PFSK-1 (cell line): ENCODE measurements around the gene MBTD1. TPM values are rescaled to one million over a fixed set of nuclear protein-coding genes. Genes with fewer than 3 reads are reported as not detected.
A peak's percentile ranks its signal among the peaks of the same experiment; 100 is the strongest.

Experiments used
- FOXP2 ChIP-seq: optimal IDR thresholded peaks from 2 replicates; pipeline ENCODE3; 2011; ENCODE audit warnings: borderline replicate concordance, control low read depth, inconsistent platforms; ENCODE audit not compliant: insufficient read depth; ENCODE audit errors: extremely low read length, extremely low read depth
- POLR2AphosphoS5 ChIP-seq: IDR thresholded peaks from 2 replicates; pipeline ENCODE4 v1.6.1; 2012; ENCODE audit warnings: low read depth, mild to moderate bottlenecking, control low read depth, low read length, moderate library complexity
- SIN3A ChIP-seq: IDR thresholded peaks from 2 replicates; pipeline ENCODE4 v1.6.1; 2012; ENCODE audit warnings: mild to moderate bottlenecking, low read length, moderate library complexity, borderline replicate concordance; ENCODE audit not compliant: insufficient read depth
- TAF1 ChIP-seq: IDR thresholded peaks from 2 replicates; pipeline ENCODE4 v1.6.1; 2012; ENCODE audit warnings: low read length, control low read depth, borderline replicate concordance; ENCODE audit not compliant: insufficient read depth
- polyA plus RNA-seq: library from polyadenylated mRNA; unstranded; fragments of >200 nt; gene quantifications from one replicate; pipeline ENCODE4 v1.2.1, GENCODE V29; 2012; ENCODE audit warnings: low read depth, missing spikeins; ENCODE audit not compliant: insufficient read length
- TF ChIP-seq, protein P1 (sequence below), 2 experiments: IDR thresholded peaks; 2 replicates each; pipeline versions ENCODE4 v1.6.1 to v1.8.0; 2011 to 2012; ENCODE audit warnings: low read depth in 2 of 2, low read length in 2 of 2, control low read depth in 1 of 2, inconsistent platforms in 1 of 2, mild to moderate bottlenecking in 1 of 2, moderate library complexity in 1 of 2; ENCODE audit not compliant: insufficient read depth in 1 of 2

The MBTD1 gene
- polyA plus RNA-seq: 2.1 TPM

GRCh38 chr17:51259564-51260236, at the start of gene MBTD1:
MBTD1 (minus strand) TSS chr17:51260049; CDS start chr17:51225161, 34,888 bp downstream.
- peak; percentile 34 for TF ChIP-seq FOXP2
- TF ChIP-seq TAF1: no peak

DNA sequence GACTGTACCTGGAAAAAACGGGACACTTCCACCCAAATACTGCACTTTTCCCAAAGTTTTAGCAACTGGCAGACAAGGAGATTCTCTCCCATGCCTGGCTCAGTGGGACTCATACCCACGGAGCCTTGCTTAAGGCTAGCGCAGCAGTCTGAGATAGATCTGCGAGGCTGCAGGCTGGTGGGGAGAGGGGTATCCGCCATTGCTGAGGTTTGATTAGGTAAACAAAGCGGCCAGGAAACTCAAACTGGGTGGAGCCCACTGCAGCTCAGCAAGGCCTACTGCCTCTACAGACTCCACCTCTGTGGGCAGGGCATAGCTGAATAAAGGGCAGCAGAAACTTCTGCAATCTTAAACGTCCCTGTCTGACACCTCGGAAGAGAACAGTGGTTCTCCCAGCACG, 45.3 kb upstream of the MBTD1 start:
- TF ChIP-seq SIN3A: no peak
- TF ChIP-seq POLR2AphosphoS5: no peak
- no peak for TF ChIP-seq TAF1
- no peak for TF ChIP-seq FOXP2
- TF ChIP-seq, protein P1, sequence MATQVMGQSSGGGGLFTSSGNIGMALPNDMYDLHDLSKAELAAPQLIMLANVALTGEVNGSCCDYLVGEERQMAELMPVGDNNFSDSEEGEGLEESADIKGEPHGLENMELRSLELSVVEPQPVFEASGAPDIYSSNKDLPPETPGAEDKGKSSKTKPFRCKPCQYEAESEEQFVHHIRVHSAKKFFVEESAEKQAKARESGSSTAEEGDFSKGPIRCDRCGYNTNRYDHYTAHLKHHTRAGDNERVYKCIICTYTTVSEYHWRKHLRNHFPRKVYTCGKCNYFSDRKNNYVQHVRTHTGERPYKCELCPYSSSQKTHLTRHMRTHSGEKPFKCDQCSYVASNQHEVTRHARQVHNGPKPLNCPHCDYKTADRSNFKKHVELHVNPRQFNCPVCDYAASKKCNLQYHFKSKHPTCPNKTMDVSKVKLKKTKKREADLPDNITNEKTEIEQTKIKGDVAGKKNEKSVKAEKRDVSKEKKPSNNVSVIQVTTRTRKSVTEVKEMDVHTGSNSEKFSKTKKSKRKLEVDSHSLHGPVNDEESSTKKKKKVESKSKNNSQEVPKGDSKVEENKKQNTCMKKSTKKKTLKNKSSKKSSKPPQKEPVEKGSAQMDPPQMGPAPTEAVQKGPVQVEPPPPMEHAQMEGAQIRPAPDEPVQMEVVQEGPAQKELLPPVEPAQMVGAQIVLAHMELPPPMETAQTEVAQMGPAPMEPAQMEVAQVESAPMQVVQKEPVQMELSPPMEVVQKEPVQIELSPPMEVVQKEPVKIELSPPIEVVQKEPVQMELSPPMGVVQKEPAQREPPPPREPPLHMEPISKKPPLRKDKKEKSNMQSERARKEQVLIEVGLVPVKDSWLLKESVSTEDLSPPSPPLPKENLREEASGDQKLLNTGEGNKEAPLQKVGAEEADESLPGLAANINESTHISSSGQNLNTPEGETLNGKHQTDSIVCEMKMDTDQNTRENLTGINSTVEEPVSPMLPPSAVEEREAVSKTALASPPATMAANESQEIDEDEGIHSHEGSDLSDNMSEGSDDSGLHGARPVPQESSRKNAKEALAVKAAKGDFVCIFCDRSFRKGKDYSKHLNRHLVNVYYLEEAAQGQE (IDR thresholded peaks at IDR 0.05; ENCODE audit: insufficient read depth in 1 of 2, low read depth in 2 of 2, low read length in 2 of 2): no peak

- TF ChIP-seq SIN3A (no peak), POLR2AphosphoS5 (no peak), FOXP2 (no peak), TAF1 (no peak)
- TF ChIP-seq, protein P1 (IDR thresholded peaks at IDR 0.05; ENCODE audit: insufficient read depth in 1 of 2, low read depth in 2 of 2, low read length in 2 of 2): no peak
These were observed 40.0 kb upstream of the MBTD1 start for GRCh38 chr17:51299859-51300258.

GRCh38 chr17:51298508-51299371, 38.9 kb upstream of the MBTD1 start:
- TF ChIP-seq, protein P1 (IDR thresholded peaks at IDR 0.05; ENCODE audit: insufficient read depth in 1 of 2, low read depth in 2 of 2, low read length in 2 of 2): no peak

DNA sequence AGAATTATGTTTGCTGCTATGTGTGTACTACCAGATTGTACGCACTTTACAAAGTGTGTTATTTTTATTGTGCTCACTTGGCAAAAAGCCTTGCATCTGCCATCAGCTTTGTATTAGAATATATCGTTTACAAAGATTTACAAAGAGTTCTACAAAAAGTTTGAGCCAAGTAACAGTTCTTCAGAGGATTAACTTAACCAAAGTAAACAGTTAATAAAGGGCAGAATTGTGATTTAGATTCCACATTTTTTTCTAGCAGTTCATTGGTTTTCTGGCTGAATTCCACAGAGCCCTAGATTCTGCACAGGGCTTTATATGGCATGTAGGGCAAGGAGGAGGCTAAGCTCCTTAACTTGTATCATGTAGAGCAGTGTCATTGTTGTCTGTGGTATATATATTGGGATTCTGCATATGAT, 29.9 kb upstream of the MBTD1 start:
- TF ChIP-seq, protein P1 (IDR thresholded peaks at IDR 0.05; ENCODE audit: insufficient read depth in 1 of 2, low read depth in 2 of 2, low read length in 2 of 2): no peak
- TF ChIP-seq SIN3A: no peak
- no peak for TF ChIP-seq TAF1
- TF ChIP-seq POLR2AphosphoS5: no peak
- no peak for TF ChIP-seq FOXP2
